IMR-90 (cell line): ENCODE measurements around the gene AFTPH. TPM values are rescaled to one million over a fixed set of nuclear protein-coding genes. Genes with fewer than 3 reads are reported as not detected.

Source experiments
- ATAC-seq: fragments of 200-7000 bp; cut with Tn5 transposase; 2 replicates; pipeline ENCODE4 v1.9.1; 2020; ENCODE audit warnings: low read depth, mild to moderate bottlenecking, moderate library complexity
- BruUV-seq: library from RNA; stranded (reverse); fragments of 400-500 nt; replicated peaks from 2 replicates; lab custom pipeline; 2021; lab: Mats Ljungman, UMichigan
- CTCF ChIA-PET: fragments of 300-600 bp; formaldehyde crosslinking; extraction: SDS; loops from one replicate; lab custom pipeline; 2021; ENCODE audit warnings: antibody characterized with exemption; lab: Yijun Ruan, JAX
- POLR2A ChIA-PET: fragments of 300-600 bp; sonication (Branson Sonifier 250); formaldehyde crosslinking; loops from one replicate; lab custom pipeline; 2022; ENCODE audit warnings: antibody characterized with exemption; ENCODE audit not compliant: unreplicated experiment; lab: Charles Lee
- DNase-seq: peaks from one replicate; pipeline ENCODE4 v3.0.0; 2013
- H2AFZ ChIP-seq: replicated peaks from 2 replicates; pipeline ENCODE3; 2013; ENCODE audit warnings: low read length, mild to moderate bottlenecking; ENCODE audit not compliant: poor library complexity
- H2AK5ac ChIP-seq: 2 replicates; pipeline ENCODE4 v1.6.1; 2013; ENCODE audit warnings: low read depth, low read length, inconsistent platforms
- H2AK9ac ChIP-seq: replicated peaks from 2 replicates; pipeline ENCODE3; 2013; ENCODE audit warnings: mild to moderate bottlenecking, low read depth, low read length, moderate library complexity; ENCODE audit not compliant: poor library complexity
- H2BK120ac ChIP-seq: 2 replicates; pipeline ENCODE4 v1.6.1; 2013; ENCODE audit warnings: low read depth, low read length, inconsistent platforms
- H2BK15ac ChIP-seq: 3 replicates; pipeline ENCODE4 v1.6.1; 2013; ENCODE audit warnings: low read depth, low read length, inconsistent platforms
- H2BK20ac ChIP-seq: 2 replicates; pipeline ENCODE4 v1.6.1; 2013; ENCODE audit warnings: low read depth, mild to moderate bottlenecking, inconsistent platforms, low read length, moderate library complexity
- H2BK5ac ChIP-seq: 2 replicates; pipeline ENCODE4 v1.6.1; 2013; ENCODE audit warnings: mild to moderate bottlenecking, low read depth, low read length, inconsistent platforms; ENCODE audit not compliant: poor library complexity, severe bottlenecking
- H3K14ac ChIP-seq: replicated peaks from 2 replicates; pipeline ENCODE4 v1.6.1; 2013; ENCODE audit warnings: low read depth, low read length, inconsistent platforms
- H3K18ac ChIP-seq: 2 replicates; pipeline ENCODE4 v1.6.1; 2013; ENCODE audit warnings: low read depth, low read length, control low read depth
- H3K23ac ChIP-seq: 2 replicates; pipeline ENCODE4 v1.6.1; 2013; ENCODE audit warnings: low read depth, low read length, inconsistent platforms
- H3K27ac ChIP-seq: 2 replicates; pipeline ENCODE4 v1.5.1; 2013; ENCODE audit warnings: mild to moderate bottlenecking, control low read depth, low read length; ENCODE audit not compliant: insufficient read depth
- H3K27me3 ChIP-seq: 2 replicates; pipeline ENCODE4 v1.6.1; 2013; ENCODE audit warnings: low read length; ENCODE audit not compliant: control insufficient read depth, insufficient read depth
- H3K36me3 ChIP-seq: 2 replicates; pipeline ENCODE4 v1.6.1; 2013; ENCODE audit warnings: low read length, mixed read lengths; ENCODE audit not compliant: control insufficient read depth, insufficient read depth
- H3K4ac ChIP-seq: 2 replicates; pipeline ENCODE4 v1.6.1; 2013; ENCODE audit warnings: low read depth, low read length, inconsistent platforms
- H3K4me1 ChIP-seq: 2 replicates; pipeline ENCODE4 v1.6.1; 2013; ENCODE audit warnings: low read length, mixed read lengths; ENCODE audit not compliant: control insufficient read depth, insufficient read depth
- H3K4me2 ChIP-seq: 2 replicates; pipeline ENCODE4 v1.6.1; 2013; ENCODE audit warnings: low read depth, mild to moderate bottlenecking, control low read depth, low read length, moderate library complexity
- H3K4me3 ChIP-seq: 2 replicates; pipeline ENCODE4 v1.5.1; 2013; ENCODE audit warnings: low read depth, mild to moderate bottlenecking, control low read depth, low read length, moderate library complexity; ENCODE audit not compliant: insufficient read depth
- H3K56ac ChIP-seq: 2 replicates; pipeline ENCODE4 v1.6.1; 2013; ENCODE audit warnings: low read length, inconsistent platforms; ENCODE audit not compliant: insufficient read depth; ENCODE audit errors: extremely low read depth
- H3K79me1 ChIP-seq, 2 experiments: 2 replicates each; pipeline ENCODE4 v1.6.1; 2013; ENCODE audit warnings: low read length in 2 of 2, inconsistent platforms in 1 of 2, low read depth in 1 of 2
- H3K9ac ChIP-seq: 2 replicates; pipeline ENCODE4 v1.6.1; 2013; ENCODE audit warnings: low read depth, low read length, control low read depth
- H3K9me1 ChIP-seq: 2 replicates; pipeline ENCODE4 v1.6.1; 2013; ENCODE audit warnings: low read length, inconsistent platforms; ENCODE audit not compliant: insufficient read depth
- H3K9me3 ChIP-seq: 2 replicates; pipeline ENCODE4 v1.6.1; 2013; ENCODE audit warnings: low read length; ENCODE audit not compliant: control insufficient read depth, insufficient read depth
- H4K20me1 ChIP-seq: 2 replicates; pipeline ENCODE4 v1.6.1; 2013; ENCODE audit warnings: low read length, inconsistent platforms; ENCODE audit not compliant: insufficient read depth
- H4K5ac ChIP-seq: 2 replicates; pipeline ENCODE4 v1.6.1; 2013; ENCODE audit warnings: mild to moderate bottlenecking, low read depth, low read length, control low read depth
- H4K8ac ChIP-seq, 2 experiments: 2 replicates each; pipeline ENCODE4 v1.6.1; 2013; ENCODE audit warnings: low read depth in 2 of 2, low read length in 2 of 2, control low read depth in 1 of 2, inconsistent platforms in 1 of 2
- H4K91ac ChIP-seq: 2 replicates; pipeline ENCODE4 v1.6.1; 2013; ENCODE audit warnings: low read depth, low read length, inconsistent platforms; ENCODE audit not compliant: insufficient read depth
- CTCF ChIP-seq: conservative IDR thresholded peaks from 2 replicates; pipeline ENCODE4 v1.5.1; 2012; ENCODE audit warnings: mild to moderate bottlenecking, low read depth, low read length, improper control_type of control experiment
- MAFK ChIP-seq: IDR thresholded peaks from 2 replicates; pipeline ENCODE4 v1.6.1; 2012; ENCODE audit warnings: low read depth, low read length, improper control_type of control experiment
- WGBS, 2 experiments: methylation state at CpG; one replicate each; pipeline versions ENCODE4 v1.1.5 to v1.1.7; 2013; ENCODE audit warnings: missing lambda C conversion rate in 2 of 2; ENCODE audit not compliant: insufficient read length in 1 of 2; ENCODE audit errors: extremely low coverage in 2 of 2; 5-methylcytosine and 5-hydroxymethylcytosine counted together
- dilution Hi-C: fragments of 300-500 bp; cut with HindIII; formaldehyde crosslinking; loops from one replicate; pipeline ENCODE4 v1.14.3; 2018; ENCODE audit warnings: low sequenced_read_pairs; ENCODE audit not compliant: unreplicated experiment
- in situ Hi-C: fragments of 300-500 bp; cut with MboI; formaldehyde crosslinking; loops from 3 replicates; pipeline ENCODE4 v1.14.3; 2019; ENCODE audit warnings: low sequenced_read_pairs, inconsistent platforms, mixed read lengths
- intact Hi-C: fragments of 100-400 bp; cut with micrococcal nuclease; formaldehyde crosslinking; loops from 2 replicates; pipeline ENCODE4 v1.10.0; 2022
- polyA plus RNA-seq, 3 experiments: library from polyadenylated mRNA; depleted of rRNA; stranded (reverse); fragments of >200 nt; gene quantifications; 2 replicates each; pipeline ENCODE4 v1.2.3, GENCODE V29; 2012; ENCODE audit warnings: low replicate concordance in 1 of 3
- total RNA-seq: library from RNA; depleted of rRNA; stranded (reverse); fragments of >200 nt; gene quantifications from 2 replicates; pipeline ENCODE4 v1.2.3, GENCODE V29; 2012

AFTPH gene
- total and polyA plus RNA-seq, 2 of the 4 experiments (the other 2 are of a cell fraction) = 9.4 to 19.9 TPM

DNA sequence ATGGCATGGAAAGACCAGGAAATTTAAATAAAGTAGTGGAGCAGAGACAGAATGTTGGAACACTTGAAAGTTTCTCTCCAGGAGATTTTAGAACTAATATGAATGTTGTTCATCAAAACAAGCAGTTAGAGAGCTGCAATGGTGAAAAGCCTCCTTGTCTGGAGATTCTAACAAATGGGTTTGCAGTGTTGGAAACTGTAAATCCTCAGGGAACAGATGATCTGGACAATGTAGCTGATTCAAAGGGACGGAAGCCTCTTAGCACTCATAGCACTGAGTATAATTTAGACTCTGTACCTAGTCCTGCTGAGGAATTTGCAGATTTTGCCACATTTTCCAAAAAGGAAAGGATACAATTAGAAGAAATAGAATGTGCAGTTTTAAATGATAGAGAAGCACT, 27.7 kb downstream of the AFTPH start:
- POLR2A ChIA-PET = no interaction called here

More for the DNA sequence above, 27.7 kb downstream of the AFTPH start:
- intact Hi-C loops (no loop called here), dilution Hi-C loops (no loop called here), in situ Hi-C loops (no loop called here)
- H3K56ac ChIP-seq = no peak overlapping the region
- BruUV-seq = no TSS peak
- no peak overlapping the region for H3K4me2 ChIP-seq
- no peaks in the 10 kb centered on the region for H3K4me1 ChIP-seq
- no peak overlapping the region for H3K23ac ChIP-seq
- peaks cover 3% of the 10 kb centered on the region for H4K20me1 ChIP-seq
- H3K79me1 ChIP-seq = peaks cover 13 to 20% of the 10 kb centered on the region in 2 experiments
- no peak overlapping the region for H2BK15ac ChIP-seq
- H3K4ac ChIP-seq = no peak overlapping the region
- no peak overlapping the region for H3K9ac ChIP-seq
- H3K27me3 ChIP-seq = no peaks in the 10 kb centered on the region
- H4K91ac ChIP-seq = no peak overlapping the region
- no peak overlapping the region for H3K4me3 ChIP-seq
- H3K14ac ChIP-seq = no peak overlapping the region
- CTCF ChIA-PET = no interaction called here
- no peaks in the 10 kb centered on the region for H3K9me3 ChIP-seq
- no peak overlapping the region for H4K8ac ChIP-seq
- H2BK120ac ChIP-seq = no peak overlapping the region
- H2AK9ac ChIP-seq = no peak overlapping the region
- no CpG with 5 or more reads among the region's 1 CpG for WGBS, 2 experiments
- H2BK20ac ChIP-seq = no peak overlapping the region
- no peak overlapping the region for H3K18ac ChIP-seq
- no peak overlapping the region for H4K5ac ChIP-seq
- H2BK5ac ChIP-seq = no peak overlapping the region
- H3K9me1 ChIP-seq = no peaks in the 10 kb centered on the region; the same call in 1 of the 2 replicates
- no peak for TF ChIP-seq MAFK
- no peak for TF ChIP-seq CTCF
- no peak overlapping the region for H2AFZ ChIP-seq
- ATAC-seq = no peak
- no peak overlapping the region for H2AK5ac ChIP-seq
- no peak overlapping the region for H3K27ac ChIP-seq
- DNase-seq = no peak
- peaks cover 4% of the 10 kb centered on the region; the same call in 1 of the 2 replicates for H3K36me3 ChIP-seq
